ENCODE results near the gene DENND1A. TPM values are rescaled to one million over a fixed set of nuclear protein-coding genes. Genes with fewer than 3 reads are reported as not detected.

Gene DENND1A
- total and polyA plus RNA-seq, 4 donors: 7.9 to 22.0 (median 13.9) TPM

DNA sequence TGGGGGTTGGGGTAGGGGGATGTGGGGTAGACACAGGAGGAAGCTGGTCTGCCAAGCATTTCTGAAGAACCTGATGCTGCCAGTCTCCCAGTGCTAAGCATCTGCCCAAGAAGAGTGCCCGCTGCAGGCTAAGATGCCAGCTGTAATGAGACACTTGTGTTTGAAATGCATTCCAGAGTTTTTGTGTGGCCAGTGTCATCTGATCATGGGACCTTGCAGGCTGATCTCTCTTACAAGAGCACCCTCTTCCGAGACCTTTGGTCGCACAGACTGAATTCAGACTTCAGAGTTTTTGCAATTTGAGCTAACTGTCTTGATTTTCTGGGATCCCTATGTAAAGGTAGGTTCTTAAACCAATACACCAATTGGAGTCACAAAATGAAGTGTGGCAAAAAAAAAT, 58.1 kb downstream of the DENND1A start:
- 91% methylated on average over 3 of the region's 3 CpGs for WGBS
- Histone ChIP-seq H3K9me3 (ENCODE audit: control insufficient read depth in 4 of 4, low read length in 3 of 4) (no peaks in the 10 kb centered on the region), H3K4me1 (ENCODE audit: control insufficient read depth in 4 of 4, insufficient read depth in 4 of 4, low read length in 3 of 4) (peaks cover 0 to 5% (median 3%) of the 10 kb centered on the region in 4 donors), H3K9ac (ENCODE audit: low read depth in 1 of 2, low read length in 2 of 2) (no peak overlapping the region), H3K27ac (ENCODE audit: low read depth in 1 of 2, low read length in 2 of 2) (no peak overlapping the region), H3K36me3 (ENCODE audit: control insufficient read depth in 4 of 4, insufficient read depth in 3 of 4, low read depth in 1 of 4, low read length in 3 of 4) (peaks cover 0 to 2% (median 2%) of the 10 kb centered on the region in 4 donors), H3K4me3 (ENCODE audit: low read depth in 1 of 3, low read length in 3 of 3) (no peak overlapping the region), H3K27me3 (ENCODE audit: control insufficient read depth in 4 of 4, insufficient read depth in 4 of 4, low read length in 3 of 4) (no peaks in the 10 kb centered on the region)
- TF ChIP-seq FOXA2 (IDR thresholded peaks at IDR 0.05): no peak
- TF ChIP-seq, protein P1, sequence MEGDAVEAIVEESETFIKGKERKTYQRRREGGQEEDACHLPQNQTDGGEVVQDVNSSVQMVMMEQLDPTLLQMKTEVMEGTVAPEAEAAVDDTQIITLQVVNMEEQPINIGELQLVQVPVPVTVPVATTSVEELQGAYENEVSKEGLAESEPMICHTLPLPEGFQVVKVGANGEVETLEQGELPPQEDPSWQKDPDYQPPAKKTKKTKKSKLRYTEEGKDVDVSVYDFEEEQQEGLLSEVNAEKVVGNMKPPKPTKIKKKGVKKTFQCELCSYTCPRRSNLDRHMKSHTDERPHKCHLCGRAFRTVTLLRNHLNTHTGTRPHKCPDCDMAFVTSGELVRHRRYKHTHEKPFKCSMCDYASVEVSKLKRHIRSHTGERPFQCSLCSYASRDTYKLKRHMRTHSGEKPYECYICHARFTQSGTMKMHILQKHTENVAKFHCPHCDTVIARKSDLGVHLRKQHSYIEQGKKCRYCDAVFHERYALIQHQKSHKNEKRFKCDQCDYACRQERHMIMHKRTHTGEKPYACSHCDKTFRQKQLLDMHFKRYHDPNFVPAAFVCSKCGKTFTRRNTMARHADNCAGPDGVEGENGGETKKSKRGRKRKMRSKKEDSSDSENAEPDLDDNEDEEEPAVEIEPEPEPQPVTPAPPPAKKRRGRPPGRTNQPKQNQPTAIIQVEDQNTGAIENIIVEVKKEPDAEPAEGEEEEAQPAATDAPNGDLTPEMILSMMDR (IDR thresholded peaks at IDR 0.05; ENCODE audit: low read depth, low read length, missing input control): no peak
- TF ChIP-seq, protein P2, sequence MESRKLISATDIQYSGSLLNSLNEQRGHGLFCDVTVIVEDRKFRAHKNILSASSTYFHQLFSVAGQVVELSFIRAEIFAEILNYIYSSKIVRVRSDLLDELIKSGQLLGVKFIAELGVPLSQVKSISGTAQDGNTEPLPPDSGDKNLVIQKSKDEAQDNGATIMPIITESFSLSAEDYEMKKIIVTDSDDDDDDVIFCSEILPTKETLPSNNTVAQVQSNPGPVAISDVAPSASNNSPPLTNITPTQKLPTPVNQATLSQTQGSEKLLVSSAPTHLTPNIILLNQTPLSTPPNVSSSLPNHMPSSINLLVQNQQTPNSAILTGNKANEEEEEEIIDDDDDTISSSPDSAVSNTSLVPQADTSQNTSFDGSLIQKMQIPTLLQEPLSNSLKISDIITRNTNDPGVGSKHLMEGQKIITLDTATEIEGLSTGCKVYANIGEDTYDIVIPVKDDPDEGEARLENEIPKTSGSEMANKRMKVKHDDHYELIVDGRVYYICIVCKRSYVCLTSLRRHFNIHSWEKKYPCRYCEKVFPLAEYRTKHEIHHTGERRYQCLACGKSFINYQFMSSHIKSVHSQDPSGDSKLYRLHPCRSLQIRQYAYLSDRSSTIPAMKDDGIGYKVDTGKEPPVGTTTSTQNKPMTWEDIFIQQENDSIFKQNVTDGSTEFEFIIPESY (IDR thresholded peaks at IDR 0.05): no peak
- no peak for TF ChIP-seq HNF4A (conservative IDR thresholded peaks at IDR 0.05)
- TF ChIP-seq, protein P3, sequence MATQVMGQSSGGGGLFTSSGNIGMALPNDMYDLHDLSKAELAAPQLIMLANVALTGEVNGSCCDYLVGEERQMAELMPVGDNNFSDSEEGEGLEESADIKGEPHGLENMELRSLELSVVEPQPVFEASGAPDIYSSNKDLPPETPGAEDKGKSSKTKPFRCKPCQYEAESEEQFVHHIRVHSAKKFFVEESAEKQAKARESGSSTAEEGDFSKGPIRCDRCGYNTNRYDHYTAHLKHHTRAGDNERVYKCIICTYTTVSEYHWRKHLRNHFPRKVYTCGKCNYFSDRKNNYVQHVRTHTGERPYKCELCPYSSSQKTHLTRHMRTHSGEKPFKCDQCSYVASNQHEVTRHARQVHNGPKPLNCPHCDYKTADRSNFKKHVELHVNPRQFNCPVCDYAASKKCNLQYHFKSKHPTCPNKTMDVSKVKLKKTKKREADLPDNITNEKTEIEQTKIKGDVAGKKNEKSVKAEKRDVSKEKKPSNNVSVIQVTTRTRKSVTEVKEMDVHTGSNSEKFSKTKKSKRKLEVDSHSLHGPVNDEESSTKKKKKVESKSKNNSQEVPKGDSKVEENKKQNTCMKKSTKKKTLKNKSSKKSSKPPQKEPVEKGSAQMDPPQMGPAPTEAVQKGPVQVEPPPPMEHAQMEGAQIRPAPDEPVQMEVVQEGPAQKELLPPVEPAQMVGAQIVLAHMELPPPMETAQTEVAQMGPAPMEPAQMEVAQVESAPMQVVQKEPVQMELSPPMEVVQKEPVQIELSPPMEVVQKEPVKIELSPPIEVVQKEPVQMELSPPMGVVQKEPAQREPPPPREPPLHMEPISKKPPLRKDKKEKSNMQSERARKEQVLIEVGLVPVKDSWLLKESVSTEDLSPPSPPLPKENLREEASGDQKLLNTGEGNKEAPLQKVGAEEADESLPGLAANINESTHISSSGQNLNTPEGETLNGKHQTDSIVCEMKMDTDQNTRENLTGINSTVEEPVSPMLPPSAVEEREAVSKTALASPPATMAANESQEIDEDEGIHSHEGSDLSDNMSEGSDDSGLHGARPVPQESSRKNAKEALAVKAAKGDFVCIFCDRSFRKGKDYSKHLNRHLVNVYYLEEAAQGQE (IDR thresholded peaks at IDR 0.05): no peak
- TF ChIP-seq TAF1 (conservative IDR thresholded peaks at IDR 0.05): no peak
- TF ChIP-seq, protein P4, sequence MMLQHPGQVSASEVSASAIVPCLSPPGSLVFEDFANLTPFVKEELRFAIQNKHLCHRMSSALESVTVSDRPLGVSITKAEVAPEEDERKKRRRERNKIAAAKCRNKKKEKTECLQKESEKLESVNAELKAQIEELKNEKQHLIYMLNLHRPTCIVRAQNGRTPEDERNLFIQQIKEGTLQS (IDR thresholded peaks at IDR 0.05): no peak
- no peak for TF ChIP-seq JUND (IDR thresholded peaks at IDR 0.05)
- TF ChIP-seq GABPA (IDR thresholded peaks at IDR 0.05 in 1 of 2, conservative IDR thresholded peaks at IDR 0.05 in 1 of 2): no peak
- no peak for TF ChIP-seq EGR1 (IDR thresholded peaks at IDR 0.05; ENCODE audit: low read depth in 2 of 2)
- TF ChIP-seq FOXA1 (IDR thresholded peaks at IDR 0.05): no peak
- TF ChIP-seq YY1 (IDR thresholded peaks at IDR 0.05): no peak
- DNase-seq (ENCODE audit: low spot score): no peak

DNA sequence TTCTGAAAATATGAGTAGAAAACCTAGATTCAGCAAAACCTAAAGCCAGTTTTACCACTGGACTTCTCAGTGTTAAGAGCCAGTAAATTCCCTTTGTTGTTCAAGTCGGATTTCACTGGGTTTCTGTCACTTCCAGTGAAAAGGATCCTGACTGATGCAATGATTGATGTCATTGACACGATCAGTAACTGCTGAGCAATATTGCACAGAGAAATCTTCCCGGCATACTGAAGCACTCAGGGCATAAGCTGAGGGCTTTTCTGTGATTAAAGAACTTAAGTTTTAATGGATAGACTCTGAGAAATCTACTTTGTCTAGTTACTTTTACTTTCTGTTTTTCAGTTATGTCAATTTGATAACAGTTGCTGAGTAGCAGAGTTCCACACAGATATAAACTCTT, 61.9 kb downstream of the DENND1A start:
- Histone ChIP-seq H3K9me3 (ENCODE audit: control insufficient read depth in 4 of 4, low read length in 3 of 4) (no peaks in the 10 kb centered on the region), H3K4me1 (ENCODE audit: control insufficient read depth in 4 of 4, insufficient read depth in 4 of 4, low read length in 3 of 4) (peaks cover 0 to 9% (median 3%) of the 10 kb centered on the region in 4 donors), H3K36me3 (ENCODE audit: control insufficient read depth in 4 of 4, insufficient read depth in 3 of 4, low read depth in 1 of 4, low read length in 3 of 4) (no peaks in the 10 kb centered on the region), H3K27me3 (ENCODE audit: control insufficient read depth in 4 of 4, insufficient read depth in 4 of 4, low read length in 3 of 4) (no peaks in the 10 kb centered on the region), H3K4me3 (ENCODE audit: low read depth in 1 of 3, low read length in 3 of 3) (peak overlapping the region in 1 of 3 donors; percentile 2), H3K27ac (ENCODE audit: low read depth in 1 of 2, low read length in 2 of 2) (peak overlapping the region in 1 of 2 donors; percentile 16), H3K9ac (ENCODE audit: low read depth in 1 of 2, low read length in 2 of 2) (no peak overlapping the region)
- no peak for DNase-seq (ENCODE audit: low spot score)
- WGBS: 26% methylated on average over 3 of the region's 3 CpGs
- TF ChIP-seq RXRA (IDR thresholded peaks at IDR 0.05) (peak in 1 of 2 donors; percentile 41), JUND (IDR thresholded peaks at IDR 0.05) (peak in 1 of 2 donors; percentile 38), YY1 (IDR thresholded peaks at IDR 0.05) (no peak), RAD21 (IDR thresholded peaks at IDR 0.05) (peak; percentile 10 to 13), FOXA2 (IDR thresholded peaks at IDR 0.05) (no peak), TAF1 (conservative IDR thresholded peaks at IDR 0.05) (no peak), SP1 (IDR thresholded peaks at IDR 0.05) (no peak)
- TF ChIP-seq, protein P2 (IDR thresholded peaks at IDR 0.05): no peak
